Esophagus (tissue), 2 donors: ENCODE results near the gene HPX. TPM values are rescaled to one million over a fixed set of nuclear protein-coding genes. Genes with fewer than 3 reads are reported as not detected.

Experiments
- H3K27ac ChIP-seq, 2 donors: one replicate each; pipeline ENCODE4 v1.5.1; 2013; ENCODE audit warnings: low read depth in 2 of 2, mild to moderate bottlenecking in 2 of 2, inconsistent platforms in 1 of 2, low read length in 1 of 2, moderate library complexity in 1 of 2
- H3K27me3 ChIP-seq, 2 donors: one replicate each; pipeline ENCODE4 v1.6.1; 2013; ENCODE audit warnings: low read length in 2 of 2, control low read depth in 1 of 2, mild to moderate bottlenecking in 1 of 2; ENCODE audit not compliant: insufficient read depth in 2 of 2, control insufficient read depth in 1 of 2
- H3K36me3 ChIP-seq, 2 donors: one replicate each; pipeline ENCODE4 v1.6.1; 2013; ENCODE audit warnings: low read length in 1 of 2; ENCODE audit not compliant: control insufficient read depth in 2 of 2, insufficient read depth in 2 of 2
- H3K4me1 ChIP-seq, 2 donors: one replicate each; pipeline ENCODE4 v1.6.1; 2013; ENCODE audit warnings: low read length in 1 of 2; ENCODE audit not compliant: control insufficient read depth in 2 of 2, insufficient read depth in 2 of 2
- H3K4me3 ChIP-seq, 2 donors: one replicate each; pipeline ENCODE4 v1.5.1; 2013; ENCODE audit warnings: low read length in 2 of 2, mild to moderate bottlenecking in 2 of 2, low read depth in 1 of 2, moderate library complexity in 1 of 2
- H3K9me3 ChIP-seq, 2 donors: one replicate each; pipeline ENCODE4 v1.6.1; 2013; ENCODE audit warnings: mild to moderate bottlenecking in 2 of 2, low read depth in 1 of 2, low read length in 1 of 2, moderate library complexity in 1 of 2; ENCODE audit not compliant: control insufficient read depth in 2 of 2, insufficient read depth in 1 of 2
- WGBS, 2 donors: extraction: QIAGEN DNeasy Blood & Tissue Kit; methylation state at CpG; one replicate each; pipeline ENCODE4 v1.1.7; 2013; 5-methylcytosine and 5-hydroxymethylcytosine counted together
- polyA plus RNA-seq, 2 donors: library from polyadenylated mRNA; stranded (reverse); fragments of 200-250 nt; gene quantifications; one replicate each; pipeline ENCODE4 v1.2.3, GENCODE V29; 2013
- donor health status: healthy with polysubstance abuse.
- donor health status: Bipolar disorder and iron deficiency.

The HPX gene
- polyA plus RNA-seq, 2 donors, result 0.26 to 0.55 TPM

DNA sequence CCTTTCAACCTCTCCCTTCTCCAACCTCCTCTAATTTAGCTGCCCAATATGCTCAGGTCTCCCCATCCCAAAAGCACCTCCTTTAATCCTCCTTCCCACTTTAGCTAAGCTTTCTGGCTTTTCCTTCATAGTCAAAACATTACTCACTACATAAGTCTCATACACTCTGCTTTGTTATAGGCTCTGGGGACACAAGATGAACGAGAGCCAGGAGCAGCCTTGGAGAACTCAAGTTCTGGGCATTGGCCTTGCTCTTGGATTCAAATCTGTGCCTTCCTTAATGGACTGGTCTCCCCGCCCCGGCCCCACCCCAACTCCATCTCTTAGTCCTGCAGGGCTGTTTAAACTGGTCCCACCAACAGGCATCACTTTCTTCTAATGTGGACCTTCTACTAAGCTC lies 11.4 kb upstream of the HPX start:
- Histone ChIP-seq H3K27me3 (no peaks in the 10 kb centered on the region), H3K9me3 (peaks cover 0 to 2% of the 10 kb centered on the region in 2 donors), H3K4me3 (no peak overlapping the region), H3K27ac (no peak overlapping the region), H3K4me1 (no peaks in the 10 kb centered on the region), H3K36me3 (peaks cover 9 to 35% of the 10 kb centered on the region in 2 donors)
- 81 to 86% methylated on average over 3 of the region's 3 CpGs for WGBS, 2 donors

DNA sequence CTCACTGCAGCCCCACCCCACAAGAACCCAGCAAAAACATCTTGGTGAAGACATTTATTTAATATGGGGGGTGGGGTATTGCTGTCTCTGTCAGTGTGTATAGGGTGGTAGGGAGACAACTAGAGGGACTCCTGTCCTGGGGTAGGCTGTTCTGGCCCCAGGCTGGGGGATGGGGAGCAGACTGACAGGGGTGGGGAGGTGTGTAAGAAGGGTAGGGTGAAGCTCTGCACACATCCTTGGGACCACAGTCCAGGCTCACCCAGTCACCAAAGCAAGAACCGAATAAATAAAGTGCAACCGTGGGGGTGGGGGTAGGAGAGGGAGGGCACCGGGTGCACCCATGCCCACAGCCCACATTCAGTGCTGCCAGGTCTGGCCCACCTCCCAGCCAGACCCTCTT lies 7.8 kb upstream of the HPX start:
- H3K36me3 ChIP-seq, result peaks cover 3 to 15% of the 10 kb centered on the region in 2 donors
- WGBS, 2 donors, result 88 to 90% methylated on average over 3 of the region's 3 CpGs
- H3K9me3 ChIP-seq, result no peaks in the 10 kb centered on the region
- H3K4me3 ChIP-seq, result no peak overlapping the region
- H3K27me3 ChIP-seq, result no peaks in the 10 kb centered on the region
- no peaks in the 10 kb centered on the region for H3K4me1 ChIP-seq
- H3K27ac ChIP-seq, result no peak overlapping the region

DNA sequence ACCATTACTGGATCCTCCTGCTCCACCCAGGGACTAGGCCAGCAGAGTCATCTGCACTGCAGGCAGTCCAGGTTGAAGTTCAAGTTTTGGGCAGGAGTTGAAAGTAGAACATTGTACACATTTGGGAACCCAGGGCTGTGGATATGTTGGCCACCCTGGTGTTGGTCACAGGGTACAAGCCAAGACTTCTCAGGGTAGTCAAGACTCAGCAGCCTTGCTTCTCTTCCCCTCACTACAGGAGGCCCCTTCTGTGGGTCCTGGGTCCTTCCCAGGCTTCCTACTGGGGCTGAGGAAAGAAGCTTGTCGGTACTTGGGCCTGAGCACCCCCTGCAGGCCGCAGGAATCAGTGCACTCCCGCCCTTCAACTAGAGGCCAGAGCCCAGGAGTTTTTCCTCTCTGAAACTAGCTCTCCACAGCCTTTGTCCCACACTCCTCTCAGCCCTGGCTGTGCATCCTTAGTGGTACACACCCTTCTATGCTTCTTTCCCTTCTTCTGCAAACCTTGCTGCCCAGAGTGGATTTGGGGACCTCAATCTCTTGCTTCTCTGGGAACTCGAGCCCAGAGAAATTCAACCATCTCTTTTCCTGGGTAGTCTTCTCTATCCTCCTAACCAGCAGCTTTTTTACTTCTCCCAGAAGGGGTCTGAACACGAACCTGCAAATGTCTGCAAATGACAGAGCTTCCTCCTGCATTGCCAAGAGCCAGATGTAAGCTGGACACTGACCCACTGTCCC lies 2.6 kb upstream of the HPX start:
- WGBS, 2 donors, result 29 to 32% methylated on average over 5 of the region's 5 CpGs
- Histone ChIP-seq H3K27me3 (no peaks in the 10 kb centered on the region), H3K9me3 (no peaks in the 10 kb centered on the region), H3K4me1 (no peaks in the 10 kb centered on the region), H3K27ac (no peak overlapping the region), H3K4me3 (no peak overlapping the region), H3K36me3 (no peaks in the 10 kb centered on the region)

DNA sequence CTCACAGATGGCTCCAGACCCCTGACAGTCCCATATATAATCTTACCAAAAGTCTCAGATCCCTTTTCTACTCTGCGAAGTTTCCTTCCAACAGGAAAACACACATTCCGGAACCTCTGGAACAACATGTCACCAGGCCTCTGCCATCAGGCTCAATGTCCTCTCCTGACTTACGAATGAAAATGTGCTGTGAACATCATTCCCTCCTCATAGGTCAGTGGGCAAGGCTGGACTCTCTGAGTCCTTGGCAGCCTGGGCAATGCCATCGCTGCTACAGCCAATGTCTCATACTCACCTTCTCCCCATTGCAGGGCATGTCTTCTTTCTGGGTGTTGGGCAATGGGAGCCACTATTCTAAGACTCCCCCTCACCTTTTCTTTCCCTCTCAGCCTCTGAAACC lies 1.7 kb upstream of the HPX start:
- 91 to 94% methylated on average over 4 of the region's 4 CpGs for WGBS, 2 donors
- H3K4me1 ChIP-seq, result peaks cover 0 to 3% of the 10 kb centered on the region in 2 donors
- no peaks in the 10 kb centered on the region for H3K27me3 ChIP-seq
- H3K4me3 ChIP-seq, result no peak overlapping the region
- H3K9me3 ChIP-seq, result no peaks in the 10 kb centered on the region
- H3K36me3 ChIP-seq, result no peaks in the 10 kb centered on the region
- no peak overlapping the region for H3K27ac ChIP-seq

DNA sequence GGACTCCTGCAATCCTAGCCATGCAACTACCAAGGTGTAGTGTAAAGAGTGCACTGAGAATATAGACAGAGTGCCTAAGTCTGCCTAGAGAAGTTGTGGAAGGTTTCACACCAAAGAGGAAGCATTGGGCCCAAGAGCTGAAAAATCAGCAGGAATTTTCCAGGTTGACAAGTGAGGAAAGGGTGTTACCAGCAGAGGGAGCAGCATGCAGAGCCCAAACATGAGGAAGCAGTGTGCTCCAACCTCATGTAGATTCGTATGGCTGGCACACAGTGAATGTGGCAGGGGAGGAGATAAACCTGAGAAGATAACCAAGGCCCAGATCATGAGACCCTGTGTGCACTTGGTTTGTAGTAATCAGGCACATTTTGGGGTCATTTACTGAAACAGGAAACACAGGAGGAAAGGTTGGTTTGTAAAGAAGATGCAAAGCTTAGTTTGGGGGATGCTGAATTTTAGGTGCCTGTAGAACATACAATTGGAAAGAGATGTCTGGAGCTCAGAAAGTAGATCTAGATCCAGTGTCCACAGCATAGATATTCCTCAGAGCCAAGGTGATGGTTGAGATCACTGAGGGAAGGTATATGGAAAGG lies 1.7 kb downstream of the HPX start:
- 0 to 6% methylated on average over 1 of the region's 1 CpG for WGBS, 2 donors
- Histone ChIP-seq H3K27ac (no peak overlapping the region), H3K4me1 (peaks cover 0 to 3% of the 10 kb centered on the region in 2 donors), H3K9me3 (no peaks in the 10 kb centered on the region), H3K27me3 (no peaks in the 10 kb centered on the region), H3K4me3 (no peak overlapping the region), H3K36me3 (no peaks in the 10 kb centered on the region)

DNA sequence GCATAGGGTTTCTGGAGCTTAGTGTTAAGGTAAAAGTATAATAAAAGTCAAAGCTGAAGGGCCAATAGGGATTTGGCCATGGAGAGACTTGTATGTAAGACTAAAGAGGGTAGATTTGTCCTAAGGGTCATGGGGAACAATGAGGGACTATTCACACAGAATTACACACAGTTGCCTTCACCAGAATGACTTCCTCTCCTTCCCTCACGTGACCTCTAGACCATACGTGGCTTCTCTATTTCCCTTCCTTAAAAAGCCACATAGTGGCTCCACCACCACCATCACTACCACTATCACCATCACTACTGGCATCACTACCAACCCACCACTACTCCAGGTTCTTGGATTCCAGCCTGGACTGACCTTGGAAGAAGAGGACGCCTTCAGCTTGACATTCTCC lies 2.8 kb downstream of the HPX start:
- Histone ChIP-seq H3K36me3 (no peaks in the 10 kb centered on the region), H3K27ac (no peak overlapping the region), H3K9me3 (no peaks in the 10 kb centered on the region), H3K27me3 (no peaks in the 10 kb centered on the region), H3K4me3 (no peak overlapping the region), H3K4me1 (peaks cover 0 to 3% of the 10 kb centered on the region in 2 donors)
- 69 to 75% methylated on average over 3 of the region's 3 CpGs for WGBS, 2 donors

DNA sequence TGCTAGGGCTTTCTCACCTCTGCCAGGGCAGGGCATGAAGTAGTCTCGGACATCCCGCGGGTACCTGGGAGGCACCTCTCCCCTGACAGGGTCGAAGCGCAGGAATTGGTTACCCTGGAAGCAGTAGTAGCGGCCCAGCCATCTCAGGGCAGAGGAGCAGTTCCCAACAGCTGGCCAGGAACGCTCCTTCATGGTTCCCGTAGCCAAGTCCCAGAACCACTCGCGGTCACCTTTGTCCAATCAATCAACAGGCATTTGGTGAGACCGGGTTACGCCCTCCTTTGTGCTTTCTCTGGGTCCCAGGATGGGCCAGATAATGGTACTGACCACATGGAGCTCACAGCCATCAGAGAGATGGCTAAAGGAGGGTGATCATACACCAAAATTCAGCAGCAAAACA lies 3.4 kb downstream of the HPX start:
- 93 to 94% methylated on average over 12 of the region's 12 CpGs for WGBS, 2 donors

DNA sequence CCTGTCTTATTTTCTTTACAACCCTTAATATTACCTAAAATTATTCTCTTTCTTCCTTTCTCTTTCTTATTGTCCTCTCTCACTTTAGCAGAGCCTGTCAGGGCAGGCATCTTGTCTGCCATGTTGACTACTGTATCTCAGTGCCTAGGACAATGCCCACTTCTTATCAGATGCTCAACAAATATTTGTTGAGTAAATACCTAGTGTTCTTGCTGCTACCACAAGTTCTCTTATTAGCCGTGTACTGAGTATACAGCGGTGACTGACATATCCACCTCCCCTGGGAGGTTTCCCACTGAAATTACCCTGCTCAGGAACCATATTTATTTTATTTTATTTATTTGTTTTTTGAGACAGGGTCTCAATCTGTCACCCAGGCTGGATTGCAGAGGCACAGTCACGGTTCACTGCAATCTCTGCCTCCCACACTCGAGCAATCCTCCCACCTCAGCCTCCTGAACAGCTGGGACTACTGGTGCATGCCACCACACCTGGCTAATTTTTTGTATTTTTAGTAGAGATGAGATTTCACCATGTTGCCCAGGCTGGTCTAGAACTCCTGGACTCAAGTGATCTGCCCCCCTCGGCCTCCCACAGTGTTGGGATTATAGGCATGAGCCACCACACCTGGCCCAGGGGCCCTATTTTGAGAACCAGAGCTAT lies 6.7 kb downstream of the HPX start:
- no peaks in the 10 kb centered on the region for H3K36me3 ChIP-seq
- H3K4me3 ChIP-seq, result no peak overlapping the region
- peaks cover 0 to 3% of the 10 kb centered on the region in 2 donors for H3K4me1 ChIP-seq
- WGBS, 2 donors, result 57 to 65% methylated on average over 5 of the region's 5 CpGs
- H3K27me3 ChIP-seq, result no peaks in the 10 kb centered on the region
- no peak overlapping the region for H3K27ac ChIP-seq
- H3K9me3 ChIP-seq, result no peaks in the 10 kb centered on the region

More for the DNA sequence above, 3.4 kb downstream of the HPX start:
- Histone ChIP-seq H3K4me1 (peaks cover 0 to 3% of the 10 kb centered on the region in 2 donors), H3K9me3 (no peaks in the 10 kb centered on the region), H3K27ac (no peak overlapping the region), H3K4me3 (no peak overlapping the region), H3K27me3 (no peaks in the 10 kb centered on the region), H3K36me3 (no peaks in the 10 kb centered on the region)

DNA sequence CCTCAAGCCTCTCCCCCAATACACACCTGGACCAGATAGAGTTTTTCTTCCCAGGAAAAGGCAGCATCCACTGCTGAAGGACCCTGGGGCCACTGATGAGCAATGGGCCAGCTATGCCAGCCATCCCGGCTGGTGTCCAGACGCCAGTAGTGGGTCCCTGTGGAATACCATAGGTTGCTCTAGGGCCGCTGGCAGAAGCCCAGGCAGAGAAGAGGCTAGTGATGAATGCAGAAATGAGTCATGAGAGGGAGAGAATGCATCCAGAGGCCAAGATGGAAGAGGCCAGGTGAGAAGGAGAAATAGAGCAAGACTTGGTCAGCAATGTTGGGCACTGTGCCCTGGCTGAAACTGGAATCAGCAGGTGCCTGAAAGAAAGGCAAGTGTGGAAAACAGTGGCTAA lies 8.9 kb downstream of the HPX start:
- H3K27ac ChIP-seq, result no peak overlapping the region
- H3K4me1 ChIP-seq, result no peaks in the 10 kb centered on the region
- H3K4me3 ChIP-seq, result no peak overlapping the region
- no peaks in the 10 kb centered on the region for H3K36me3 ChIP-seq
- no peaks in the 10 kb centered on the region for H3K9me3 ChIP-seq
- no peaks in the 10 kb centered on the region for H3K27me3 ChIP-seq
- 75 to 81% methylated on average over 3 of the region's 3 CpGs for WGBS, 2 donors
